ENCODE results near the gene SPRED1.

DNA sequence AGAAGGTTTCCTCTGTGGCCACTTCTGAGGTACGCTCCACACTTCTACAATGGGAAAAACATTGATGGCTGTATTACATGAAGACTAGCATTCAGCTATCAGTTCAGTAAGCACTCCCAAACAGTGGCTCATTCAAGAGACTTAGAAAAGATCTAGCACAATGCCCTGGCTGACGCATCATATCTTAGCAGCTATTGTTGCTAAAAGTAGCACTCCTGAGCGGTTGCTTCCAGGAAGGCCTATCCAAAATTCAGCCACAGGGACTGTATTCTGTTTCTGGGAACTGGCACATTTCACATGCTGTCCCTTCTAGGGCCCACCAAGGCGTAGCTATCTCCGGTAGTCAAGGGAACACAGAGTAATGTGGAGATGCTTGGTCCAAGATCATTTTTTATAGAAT, 21.2 kb upstream of the SPRED1 start:
- TF ChIP-seq, protein P1, sequence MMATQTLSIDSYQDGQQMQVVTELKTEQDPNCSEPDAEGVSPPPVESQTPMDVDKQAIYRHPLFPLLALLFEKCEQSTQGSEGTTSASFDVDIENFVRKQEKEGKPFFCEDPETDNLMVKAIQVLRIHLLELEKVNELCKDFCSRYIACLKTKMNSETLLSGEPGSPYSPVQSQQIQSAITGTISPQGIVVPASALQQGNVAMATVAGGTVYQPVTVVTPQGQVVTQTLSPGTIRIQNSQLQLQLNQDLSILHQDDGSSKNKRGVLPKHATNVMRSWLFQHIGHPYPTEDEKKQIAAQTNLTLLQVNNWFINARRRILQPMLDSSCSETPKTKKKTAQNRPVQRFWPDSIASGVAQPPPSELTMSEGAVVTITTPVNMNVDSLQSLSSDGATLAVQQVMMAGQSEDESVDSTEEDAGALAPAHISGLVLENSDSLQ (IDR thresholded peaks at IDR 0.05), result no peak
- TF ChIP-seq HDGF (IDR thresholded peaks at IDR 0.05; ENCODE audit: borderline replicate concordance) (no peak), FOXM1 (IDR thresholded peaks at IDR 0.05; ENCODE audit: borderline replicate concordance) (no peak), L3MBTL2 (conservative IDR thresholded peaks at IDR 0.05) (no peak), NFRKB (IDR thresholded peaks at IDR 0.05) (no peak), BHLHE40 (IDR thresholded peaks at IDR 0.05; ENCODE audit: borderline replicate concordance) (no peak), SP1 (IDR thresholded peaks at IDR 0.05) (no peak)

Data from HEK293T (cell line).